GM18499 (cell line): ENCODE measurements around the gene B4GAT1.
"Not testable (repeated sequence)": the region's sequence is repeated elsewhere in the genome, so short reads cannot be mapped to it uniquely, and the experiment has no call there.

Experiments
- ATAC-seq: cut with Tn5 transposase; IDR thresholded peaks from one replicate; pipeline ENCODE4 v1.9.1; 2021; ENCODE audit warnings: moderate number of reproducible peaks; ENCODE audit not compliant: insufficient read depth, unreplicated experiment

The B4GAT1 gene

GRCh38 chr11:66363805-66364535 lies 16.5 kb upstream of the B4GAT1 start:
- no peak for ATAC-seq

- no peak for ATAC-seq
These were observed 15.8 kb upstream of the B4GAT1 start for GRCh38 chr11:66363187-66363601.

- ATAC-seq: no peak
These were observed 15.2 kb upstream of the B4GAT1 start for GRCh38 chr11:66362481-66363147.

GRCh38 chr11:66361502-66361941 lies 14.1 kb upstream of the B4GAT1 start:
- no peak for ATAC-seq

GRCh38 chr11:66360406-66361073 lies 13.1 kb upstream of the B4GAT1 start:
- ATAC-seq: no peak

GRCh38 chr11:66359662-66360087 lies 12.2 kb upstream of the B4GAT1 start:
- ATAC-seq: no peak

- not testable (repeated sequence) for ATAC-seq
These were observed 3.3 kb upstream of the B4GAT1 start for GRCh38 chr11:66350560-66351235.

- no peak for ATAC-seq
These were observed 1.6 kb upstream of the B4GAT1 start for GRCh38 chr11:66349084-66349386.

GRCh38 chr11:66346476-66347424 lies 679 bp downstream of the B4GAT1 start:
- no peak for ATAC-seq

GRCh38 chr11:66345316-66345649 lies 2.1 kb downstream of the B4GAT1 start:
- no peak for ATAC-seq

GRCh38 chr11:66344550-66345315 lies 2.7 kb downstream of the B4GAT1 start, which contains the start of gene BRMS1:
TSS of gene BRMS1 (minus strand) at chr11:66345104. CDS start at chr11:66342234, 2,870 bp downstream.
- ATAC-seq: peak; percentile 38

- ATAC-seq: no peak
These were observed 4.3 kb downstream of the B4GAT1 start for GRCh38 chr11:66343176-66343575.

GRCh38 chr11:66341502-66342126 lies 5.8 kb downstream of the B4GAT1 start:
- ATAC-seq: no peak

GRCh38 chr11:66340596-66341501 lies 6.6 kb downstream of the B4GAT1 start:
- no peak for ATAC-seq

- ATAC-seq: no peak
These were observed 7.5 kb downstream of the B4GAT1 start for GRCh38 chr11:66339686-66340483.

GRCh38 chr11:66339162-66339675 lies 8.2 kb downstream of the B4GAT1 start:
- no peak for ATAC-seq
